Measurements from ENCODE around the gene NSD1.
"Not testable (repeated sequence)": the region's sequence is repeated elsewhere in the genome, so short reads cannot be mapped to it uniquely, and the experiment has no call there.

Gene NSD1

DNA sequence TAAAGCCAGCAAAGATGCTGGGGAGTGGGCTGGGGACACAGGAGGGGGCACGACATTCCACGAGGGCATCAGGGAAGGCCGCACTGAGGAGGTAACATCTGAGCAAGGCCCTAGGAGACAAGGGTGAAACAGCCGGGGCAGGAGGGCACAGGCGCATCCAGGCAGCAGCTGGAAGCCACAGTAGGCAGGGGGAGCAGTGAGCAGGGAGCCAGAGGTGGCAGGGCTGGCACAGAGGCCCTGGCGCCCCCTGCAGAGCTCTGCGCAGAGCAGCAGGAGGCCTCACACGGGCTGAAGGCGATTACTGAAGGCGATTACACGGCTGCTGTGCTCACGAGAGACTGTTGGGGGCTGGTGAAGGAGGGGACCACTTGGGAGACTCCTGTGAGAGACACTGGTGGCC, 202.5 kb downstream of the NSD1 start:
- no peaks in the 10 kb centered on the region for H3K9me3 Mint-ChIP-seq
- DNase-seq (ENCODE audit: low spot score), result no peak
- H3K27me3 Mint-ChIP-seq (ENCODE audit: low read depth), result no peaks in the 10 kb centered on the region
- H3K4me1 Mint-ChIP-seq (ENCODE audit: low read depth), result peaks cover 6% of the 10 kb centered on the region
- peaks cover 49% of the 10 kb centered on the region for H3K36me3 Mint-ChIP-seq (ENCODE audit: low read depth)
- H3K27ac Mint-ChIP-seq, result peak overlapping the region; percentile 15
- H3K4me3 Mint-ChIP-seq, result no peak overlapping the region

DNA sequence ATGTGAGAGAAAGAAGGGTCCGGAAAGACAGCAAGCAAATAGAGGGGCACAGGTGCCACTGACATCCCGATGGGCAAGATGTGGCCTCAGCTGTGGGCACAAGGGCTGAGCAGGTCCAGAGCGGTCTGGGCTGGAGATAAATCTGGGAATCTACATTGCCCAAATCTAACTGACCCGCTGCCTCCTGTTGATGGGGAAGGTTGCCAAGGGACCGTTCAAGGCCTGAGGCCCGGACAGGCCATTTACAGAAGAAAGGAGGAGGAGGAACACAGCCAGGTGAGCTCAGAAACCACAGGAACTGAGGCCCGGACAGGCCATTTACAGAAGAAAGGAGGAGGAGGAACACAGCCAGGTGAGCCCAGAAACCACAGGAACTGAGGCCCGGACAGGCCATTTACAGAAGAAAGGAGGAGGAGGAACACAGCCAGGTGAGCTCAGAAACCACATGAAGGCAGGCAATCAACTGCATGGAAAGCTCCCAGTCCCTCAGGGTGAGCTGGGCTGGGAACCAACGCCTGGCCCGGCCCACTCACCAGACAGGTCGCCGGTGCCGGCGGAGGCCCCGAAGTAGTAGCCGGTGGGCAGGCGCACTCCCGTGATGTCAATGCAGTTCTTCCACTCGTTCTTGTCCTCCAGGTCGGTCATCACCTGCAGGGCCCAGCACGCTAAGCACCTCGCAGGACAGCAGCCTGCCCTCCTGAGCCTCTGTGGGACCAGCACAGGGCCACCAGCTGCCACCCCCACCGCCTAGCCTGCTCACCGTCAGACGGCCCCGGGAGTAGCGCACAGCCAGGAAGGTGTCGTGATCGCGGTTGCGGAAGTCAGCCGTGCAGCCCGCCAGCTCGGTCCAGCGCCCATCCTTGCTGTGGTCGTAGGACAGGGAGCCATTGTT, 203.3 kb downstream of the NSD1 start:
- Mint-ChIP-seq H3K4me3 (no peak overlapping the region), H3K27ac (no peak overlapping the region), H3K27me3 (ENCODE audit: low read depth) (no peaks in the 10 kb centered on the region), H3K36me3 (ENCODE audit: low read depth) (peaks cover 52% of the 10 kb centered on the region), H3K4me1 (ENCODE audit: low read depth) (peaks cover 11% of the 10 kb centered on the region), H3K9me3 (no peaks in the 10 kb centered on the region)
- DNase-seq (ENCODE audit: low spot score), result no peak

DNA sequence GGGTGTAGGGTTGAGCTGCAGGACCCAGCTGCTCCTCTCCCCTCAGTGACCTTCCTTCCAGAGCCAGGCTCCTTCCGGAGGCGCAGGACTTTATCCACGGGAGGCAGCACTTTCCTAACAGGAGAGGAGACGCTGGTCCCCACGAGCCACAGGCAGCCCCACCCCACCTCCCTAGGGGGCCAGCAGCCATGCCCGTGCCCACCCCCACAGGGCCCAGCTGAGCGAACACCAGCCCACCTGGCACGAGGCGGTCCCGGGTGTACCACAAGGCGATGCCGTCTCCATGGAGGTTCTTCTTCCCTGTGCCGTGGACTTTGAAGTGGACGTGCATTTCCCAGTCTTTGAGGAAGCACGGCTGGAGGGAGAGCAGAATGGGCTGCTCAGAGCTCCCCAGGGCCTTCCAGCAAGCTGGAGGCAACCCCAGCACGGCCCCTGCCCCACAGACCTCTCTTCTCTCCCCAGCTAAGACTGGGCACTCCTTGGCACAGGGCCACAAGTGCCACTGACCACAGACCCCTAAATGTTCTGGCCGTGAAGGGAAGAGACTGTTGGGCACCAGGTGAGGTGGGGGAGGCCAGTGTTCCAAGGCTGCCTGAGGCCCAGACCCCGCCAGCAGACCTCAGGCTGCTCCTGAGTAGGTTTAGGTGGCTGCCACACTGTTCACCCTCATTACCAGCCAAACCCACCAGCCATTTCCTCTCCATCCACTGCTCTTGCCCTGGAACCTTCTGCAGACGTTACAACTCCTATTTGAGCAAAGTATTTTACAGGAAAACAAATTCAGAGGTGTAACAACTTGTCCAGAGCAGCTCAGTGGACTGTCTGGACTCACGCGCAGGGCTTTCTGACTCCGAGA, 204.9 kb downstream of the NSD1 start:
- Mint-ChIP-seq H3K36me3 (ENCODE audit: low read depth) (peaks cover 59% of the 10 kb centered on the region), H3K4me3 (no peak overlapping the region), H3K27me3 (ENCODE audit: low read depth) (no peaks in the 10 kb centered on the region)

DNA sequence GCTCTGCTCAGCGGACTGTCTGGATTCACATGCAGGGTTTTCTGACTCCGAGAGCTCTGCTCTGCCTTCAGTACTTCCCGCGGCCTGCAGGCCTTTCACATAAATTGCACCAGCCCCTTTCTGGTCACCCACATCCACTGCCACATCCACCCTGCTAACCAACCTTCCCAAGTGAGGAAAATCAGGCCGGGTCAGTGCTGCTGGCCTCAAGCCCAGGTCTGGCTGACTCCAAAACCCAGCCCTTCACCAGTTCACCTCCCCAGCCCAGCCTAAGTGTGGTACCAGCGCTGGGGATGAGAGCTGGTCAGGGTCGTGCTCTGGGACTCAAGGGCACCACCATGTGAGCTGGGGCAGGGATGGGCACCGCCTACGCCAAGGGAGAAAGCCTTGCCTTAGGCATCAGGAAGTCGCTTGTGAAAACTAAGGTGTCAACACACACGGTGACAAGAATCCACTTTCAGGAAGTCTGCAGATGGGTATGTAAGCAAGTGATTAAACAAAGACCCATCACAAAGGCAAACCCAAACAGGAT, 205.6 kb downstream of the NSD1 start:
- Mint-ChIP-seq H3K4me1 (ENCODE audit: low read depth) (peaks cover 15% of the 10 kb centered on the region), H3K4me3 (no peak overlapping the region), H3K27ac (no peak overlapping the region), H3K36me3 (ENCODE audit: low read depth) (peaks cover 55% of the 10 kb centered on the region), H3K9me3 (no peaks in the 10 kb centered on the region), H3K27me3 (ENCODE audit: low read depth) (no peaks in the 10 kb centered on the region)
- no peak for DNase-seq (ENCODE audit: low spot score)

More for the DNA sequence above, 204.9 kb downstream of the NSD1 start:
- DNase-seq (ENCODE audit: low spot score), result no peak
- Mint-ChIP-seq H3K27ac (no peak overlapping the region), H3K4me1 (ENCODE audit: low read depth) (peaks cover 13% of the 10 kb centered on the region), H3K9me3 (no peaks in the 10 kb centered on the region)

DNA sequence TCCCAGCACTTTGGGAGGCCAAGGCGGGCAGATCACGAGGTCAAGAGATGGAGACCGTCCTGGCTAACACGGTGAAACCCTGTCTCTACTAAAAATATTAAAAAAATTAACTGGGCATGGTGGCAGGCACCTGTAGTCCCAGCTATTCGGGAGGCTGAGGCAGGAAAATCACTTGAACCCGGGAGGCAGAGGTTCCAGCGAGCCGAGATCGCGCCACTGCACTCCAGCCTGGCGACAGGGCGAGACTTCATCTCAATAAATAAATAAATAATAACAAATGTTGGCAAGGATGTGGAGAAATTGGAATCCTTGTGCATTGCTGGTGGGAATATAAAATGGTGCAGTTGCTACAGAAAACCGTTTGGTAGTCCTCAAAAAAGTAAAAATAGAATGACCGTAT, 209.4 kb downstream of the NSD1 start:
- not testable (repeated sequence) for H3K4me3 Mint-ChIP-seq; DNase-seq (ENCODE audit: low spot score); H3K27ac Mint-ChIP-seq; H3K9me3 Mint-ChIP-seq; H3K27me3 Mint-ChIP-seq (ENCODE audit: low read depth)
- peaks cover 26% of the 10 kb centered on the region for H3K4me1 Mint-ChIP-seq (ENCODE audit: low read depth)
- H3K36me3 Mint-ChIP-seq (ENCODE audit: low read depth), result peaks cover 50% of the 10 kb centered on the region

DNA sequence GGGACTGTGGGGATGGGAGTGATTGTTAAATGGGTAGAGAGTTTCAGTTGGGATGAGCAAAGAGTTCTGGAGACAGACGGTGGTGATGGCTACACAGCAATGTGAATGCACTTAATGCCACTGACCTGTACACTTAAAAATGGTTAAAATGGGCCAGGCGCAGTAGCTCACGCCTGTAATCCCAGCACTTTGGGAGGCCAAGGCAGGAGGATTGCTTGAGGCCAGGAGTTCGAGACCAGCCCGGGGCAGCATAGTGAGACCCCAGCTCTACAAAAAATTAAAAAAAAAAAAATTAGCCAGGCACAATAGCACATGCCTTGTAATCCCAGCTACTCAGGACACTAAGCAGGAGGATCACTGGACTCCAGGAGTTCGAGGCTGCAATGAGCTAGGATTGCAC, 210.2 kb downstream of the NSD1 start:
- H3K9me3 Mint-ChIP-seq, result no peaks in the 10 kb centered on the region
- DNase-seq (ENCODE audit: low spot score), result no peak
- H3K4me1 Mint-ChIP-seq (ENCODE audit: low read depth), result peaks cover 26% of the 10 kb centered on the region
- H3K4me3 Mint-ChIP-seq, result no peak overlapping the region
- no peaks in the 10 kb centered on the region for H3K27me3 Mint-ChIP-seq (ENCODE audit: low read depth)
- H3K27ac Mint-ChIP-seq, result no peak overlapping the region
- peaks cover 48% of the 10 kb centered on the region for H3K36me3 Mint-ChIP-seq (ENCODE audit: low read depth)

DNA sequence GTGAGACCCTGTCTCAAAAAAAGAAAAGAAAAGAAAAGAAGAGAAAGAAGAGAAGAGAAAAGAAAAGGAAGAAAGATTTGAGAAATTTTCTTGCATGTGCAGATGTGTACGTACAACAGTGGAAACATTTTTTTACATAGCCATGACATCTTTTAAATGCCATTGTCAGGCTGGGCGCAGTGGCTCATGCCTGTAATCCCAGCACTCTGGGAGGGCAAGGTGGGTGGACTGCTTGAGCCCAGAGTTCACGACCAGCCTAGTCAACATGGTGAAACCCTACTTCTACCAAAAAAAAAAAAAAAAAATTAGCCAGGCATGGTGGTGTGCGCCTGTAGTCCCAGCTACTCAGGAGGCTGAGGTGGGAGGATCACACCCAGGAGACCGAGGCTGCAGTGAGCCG, 211.3 kb downstream of the NSD1 start:
- DNase-seq (ENCODE audit: low spot score), result no peak
- peaks cover 33% of the 10 kb centered on the region for H3K4me1 Mint-ChIP-seq (ENCODE audit: low read depth)
- H3K36me3 Mint-ChIP-seq (ENCODE audit: low read depth), result peaks cover 48% of the 10 kb centered on the region
- no peak overlapping the region for H3K4me3 Mint-ChIP-seq
- no peaks in the 10 kb centered on the region for H3K27me3 Mint-ChIP-seq (ENCODE audit: low read depth)
- H3K9me3 Mint-ChIP-seq, result no peaks in the 10 kb centered on the region
- no peak overlapping the region for H3K27ac Mint-ChIP-seq

DNA sequence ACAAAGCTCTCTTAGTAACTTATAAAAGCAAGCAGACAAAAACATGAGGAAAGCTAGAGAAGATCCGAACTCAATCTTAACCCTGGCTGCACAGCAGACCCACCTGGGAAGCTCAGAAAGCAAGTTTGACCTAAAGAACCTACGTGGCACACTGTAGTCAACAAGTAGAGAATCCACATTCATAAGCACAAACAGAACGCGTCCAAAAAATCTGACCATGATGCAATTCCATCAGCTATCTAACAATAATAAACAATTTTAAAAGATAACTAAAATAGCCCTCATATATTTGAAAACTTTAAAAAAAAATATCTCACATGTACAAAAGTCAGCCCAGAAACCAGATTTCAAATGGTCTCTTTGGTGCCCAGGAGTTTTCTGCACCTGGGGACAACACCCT, 213.2 kb downstream of the NSD1 start:
- H3K9me3 Mint-ChIP-seq, result no peaks in the 10 kb centered on the region
- H3K36me3 Mint-ChIP-seq (ENCODE audit: low read depth), result peaks cover 38% of the 10 kb centered on the region
- H3K4me1 Mint-ChIP-seq (ENCODE audit: low read depth), result peaks cover 32% of the 10 kb centered on the region
- H3K27ac Mint-ChIP-seq, result no peak overlapping the region
- no peak for DNase-seq (ENCODE audit: low spot score)
- no peak overlapping the region for H3K4me3 Mint-ChIP-seq
- no peaks in the 10 kb centered on the region for H3K27me3 Mint-ChIP-seq (ENCODE audit: low read depth)

DNA sequence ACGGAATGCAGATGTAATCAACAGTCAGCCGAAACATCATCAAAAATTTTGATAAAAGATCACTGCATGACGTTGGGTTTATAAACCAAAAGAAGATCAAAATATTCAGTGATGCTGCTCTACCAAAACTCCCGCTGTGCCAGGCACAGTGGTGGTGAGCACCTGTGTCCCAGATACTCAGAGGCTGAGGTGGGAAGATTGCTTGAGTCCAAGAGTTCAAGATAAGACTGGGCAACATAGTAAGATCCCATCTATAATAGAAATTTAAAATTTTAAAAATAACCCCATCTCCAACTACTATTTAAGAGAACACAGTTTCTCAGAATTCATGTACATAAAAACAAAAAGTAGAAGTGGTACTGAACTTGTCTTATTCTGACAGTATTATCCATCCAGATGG, 214.1 kb downstream of the NSD1 start:
- no peak overlapping the region for H3K4me3 Mint-ChIP-seq
- no peak for DNase-seq (ENCODE audit: low spot score)
- H3K4me1 Mint-ChIP-seq (ENCODE audit: low read depth), result peaks cover 34% of the 10 kb centered on the region
- H3K27ac Mint-ChIP-seq, result no peak overlapping the region
- H3K9me3 Mint-ChIP-seq, result no peaks in the 10 kb centered on the region
- H3K36me3 Mint-ChIP-seq (ENCODE audit: low read depth), result peaks cover 35% of the 10 kb centered on the region
- no peaks in the 10 kb centered on the region for H3K27me3 Mint-ChIP-seq (ENCODE audit: low read depth)

DNA sequence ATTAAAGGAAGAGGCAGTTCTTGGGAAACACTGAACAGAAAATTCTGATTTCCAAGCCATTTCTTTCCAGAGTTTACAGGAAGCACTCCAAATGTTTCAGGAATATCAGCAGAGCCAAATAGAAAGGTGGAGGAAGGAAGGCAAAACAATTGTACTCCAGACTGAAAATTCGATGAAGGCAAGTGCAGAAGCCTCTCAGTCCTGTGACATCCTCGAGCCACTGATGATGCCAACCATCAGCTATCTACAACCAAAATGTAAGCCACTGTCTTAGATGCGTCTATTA, 215.7 kb downstream of the NSD1 start:
- Mint-ChIP-seq H3K27ac (no peak overlapping the region), H3K4me3 (peak overlapping the region; percentile 95), H3K36me3 (ENCODE audit: low read depth) (peaks cover 30% of the 10 kb centered on the region), H3K9me3 (peaks cover under 1% of the 10 kb centered on the region), H3K4me1 (ENCODE audit: low read depth) (peaks cover 34% of the 10 kb centered on the region), H3K27me3 (ENCODE audit: low read depth) (no peaks in the 10 kb centered on the region)
- DNase-seq (ENCODE audit: low spot score), result no peak

DNA sequence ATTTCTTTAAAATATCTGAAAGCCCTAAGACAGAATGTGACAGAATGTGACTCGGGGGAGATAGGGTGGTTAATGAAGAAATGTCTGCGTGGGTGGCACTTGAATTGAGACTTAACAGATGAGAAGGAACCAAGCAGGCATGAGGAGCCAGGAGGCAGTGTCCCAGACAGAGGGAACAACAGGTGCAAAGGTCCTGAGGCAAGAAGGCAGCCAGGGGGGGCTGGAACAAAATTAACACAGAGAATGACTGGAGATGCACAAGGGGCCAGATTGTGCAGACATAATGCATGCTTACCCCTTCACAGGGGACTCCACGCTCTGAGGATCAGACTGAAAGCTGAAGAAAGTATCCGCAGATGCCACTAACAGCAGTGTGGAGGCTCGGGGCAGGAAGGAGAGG, 216.2 kb downstream of the NSD1 start:
- peak overlapping the region; percentile 95 for H3K4me3 Mint-ChIP-seq
- H3K4me1 Mint-ChIP-seq (ENCODE audit: low read depth), result peaks cover 38% of the 10 kb centered on the region
- peaks cover 30% of the 10 kb centered on the region for H3K36me3 Mint-ChIP-seq (ENCODE audit: low read depth)
- peaks cover 5% of the 10 kb centered on the region for H3K9me3 Mint-ChIP-seq
- H3K27me3 Mint-ChIP-seq (ENCODE audit: low read depth), result no peaks in the 10 kb centered on the region
- DNase-seq (ENCODE audit: low spot score), result no peak
- peak overlapping the region; percentile 81 for H3K27ac Mint-ChIP-seq

All from T-helper 2 cell treated with Interferon-gamma antibody and Interleukin-4, amounts not matched to agents 5 μg/mL and 100 μg/mL, for 36 hours (primary cell).